Thyroid gland (tissue), 4 donors: ENCODE results near the gene COX7B2. TPM values are rescaled to one million over a fixed set of nuclear protein-coding genes. Genes with fewer than 3 reads are reported as not detected.

Experiments
- DNase-seq, 2 donors: peaks; one replicate each; pipeline ENCODE4 v3.0.0-alpha.2; 2019
- H3K27ac ChIP-seq, 3 donors: fragments of 200-600 bp; sonication (generic); 1 replicate in 2 of 3; 2 replicates in 1 of 3; pipeline ENCODE4 v1.5.1; 2016 to 2019; ENCODE audit warnings: mild to moderate bottlenecking in 1 of 3, moderate library complexity in 1 of 3
- H3K27me3 ChIP-seq: fragments of 200-600 bp; sonication (generic); one replicate; pipeline ENCODE4 v1.5.1; 2019
- H3K36me3 ChIP-seq, 2 donors: fragments of 200-600 bp; sonication (generic); one replicate each; pipeline ENCODE4 v1.5.1; 2016 to 2019
- H3K4me1 ChIP-seq, 2 donors: fragments of 200-600 bp; sonication (generic); one replicate each; pipeline ENCODE4 v1.5.1; 2017 to 2019
- H3K4me3 ChIP-seq, 3 donors: fragments of 200-600 bp; sonication (generic); replicated peaks in 1 of 3; 1 replicate in 2 of 3; 2 replicates in 1 of 3; pipeline ENCODE4 v1.5.1; 2016; ENCODE audit warnings: mild to moderate bottlenecking in 1 of 3
- H3K9me3 ChIP-seq: fragments of 200-600 bp; sonication (generic); one replicate; pipeline ENCODE4 v1.5.1; 2017
- CTCF ChIP-seq, 6 experiments: fragments of 200-600 bp in 3 of 6; fragments of 450-650 bp in 3 of 6; sonication (generic) in 3 of 6; IDR thresholded peaks; one replicate each; pipeline ENCODE4 v1.5.1; 2016 to 2019; ENCODE audit warnings: antibody characterized with exemption in 6 of 6, mild to moderate bottlenecking in 2 of 6, inconsistent platforms in 1 of 6, moderate library complexity in 1 of 6
- POLR2A ChIP-seq, 2 donors: fragments of 450-650 bp; IDR thresholded peaks; one replicate each; pipeline ENCODE4 v1.6.1; 2017; ENCODE audit warnings: antibody characterized with exemption in 2 of 2, mild to moderate bottlenecking in 2 of 2, moderate library complexity in 1 of 2
- WGBS, 2 donors: methylation state at CpG; one replicate each; pipeline ENCODE4 v1.1.5; 2017; 5-methylcytosine and 5-hydroxymethylcytosine counted together
- intact Hi-C: fragments of 100-400 bp; cut with DNase I; formaldehyde crosslinking; loops from one replicate; pipeline ENCODE4 v1.15.1; 2023
- total RNA-seq, 4 donors: library from RNA; depleted of rRNA; stranded (reverse); fragments of >200 nt; gene quantifications; one replicate each; pipeline ENCODE4 v1.2.3, GENCODE V29; 2016

Gene COX7B2
- total RNA-seq, 4 donors from 2014 or later: not detected

GRCh38 chr4:46720055-46720454, 189.0 kb downstream of the COX7B2 start:
- Histone ChIP-seq H3K9me3 (no peaks in the 10 kb centered on the region), H3K36me3 (no peaks in the 10 kb centered on the region), H3K27ac (no peak overlapping the region), H3K27me3 (no peaks in the 10 kb centered on the region), H3K4me3 (no peak overlapping the region), H3K4me1 (no peaks in the 10 kb centered on the region)
- DNase-seq: no peak
- no peak for TF ChIP-seq POLR2A (IDR thresholded peaks at IDR 0.05)
- TF ChIP-seq CTCF (IDR thresholded peaks at IDR 0.05): no peak
- WGBS, 2 donors: 42 to 44% methylated on average over 1 of the region's 1 CpG
- intact Hi-C loops: no loop called here

- H3K9me3 ChIP-seq: no peaks in the 10 kb centered on the region
- no peak for TF ChIP-seq POLR2A (IDR thresholded peaks at IDR 0.05)
- TF ChIP-seq CTCF (IDR thresholded peaks at IDR 0.05): no peak
- H3K4me1 ChIP-seq: no peaks in the 10 kb centered on the region
- WGBS, 2 donors: 81 to 86% methylated on average over 1 of the region's 1 CpG
- no peak overlapping the region for H3K27ac ChIP-seq
- no peak overlapping the region for H3K4me3 ChIP-seq
- no peaks in the 10 kb centered on the region for H3K36me3 ChIP-seq
- intact Hi-C loops: no loop called here
- no peak for DNase-seq
- H3K27me3 ChIP-seq: no peaks in the 10 kb centered on the region
These were observed 191.1 kb downstream of the COX7B2 start for GRCh38 chr4:46717950-46718349.

- TF ChIP-seq CTCF (IDR thresholded peaks at IDR 0.05) (no peak), POLR2A (IDR thresholded peaks at IDR 0.05) (no peak)
- Histone ChIP-seq H3K4me3 (no peak overlapping the region), H3K9me3 (no peaks in the 10 kb centered on the region), H3K4me1 (no peaks in the 10 kb centered on the region), H3K27me3 (no peaks in the 10 kb centered on the region), H3K36me3 (no peaks in the 10 kb centered on the region), H3K27ac (no peak overlapping the region)
- intact Hi-C loops: no loop called here
- 63 to 71% methylated on average over 3 of the region's 3 CpGs for WGBS, 2 donors
- DNase-seq: no peak
These were observed 193.6 kb downstream of the COX7B2 start for GRCh38 chr4:46715468-46715867.

GRCh38 chr4:46698891-46699290, 210.2 kb downstream of the COX7B2 start:
- Histone ChIP-seq H3K27me3 (no peaks in the 10 kb centered on the region), H3K36me3 (no peaks in the 10 kb centered on the region), H3K4me1 (no peaks in the 10 kb centered on the region), H3K9me3 (no peaks in the 10 kb centered on the region), H3K4me3 (no peak overlapping the region), H3K27ac (no peak overlapping the region)
- 96 to 97% methylated on average over 9 to 14 of the region's 16 CpGs for WGBS, 2 donors
- intact Hi-C loops: no loop called here
- no peak for DNase-seq
- TF ChIP-seq CTCF (IDR thresholded peaks at IDR 0.05) (no peak), POLR2A (IDR thresholded peaks at IDR 0.05) (no peak)

Other genes starting within 250 kb of the COX7B2 start
- gene GABRA4, start 84.3 kb upstream of the COX7B2 start, total RNA-seq: under 1 TPM in 1 of 4 donors, not detected in 3; 0.08 TPM
- under 1 TPM in 1 of 4 donors, not detected in 3; 0.24 TPM for gene GABRB1, start 122.3 kb upstream of the COX7B2 start, total RNA-seq